ENCODE results near the gene SVIL.
"Not testable (repeated sequence)": the region's sequence is repeated elsewhere in the genome, so short reads cannot be mapped to it uniquely, and the experiment has no call there.

Gene SVIL

GRCh38 chr10:29574212-29575097 lies 60.3 kb downstream of the SVIL start:
- not testable (repeated sequence) for DNase-seq (ENCODE audit: low spot score)

GRCh38 chr10:29570248-29570647 lies 64.5 kb downstream of the SVIL start:
- DNase-seq (ENCODE audit: low spot score), result not testable (repeated sequence)

GRCh38 chr10:29569795-29570194 lies 65.0 kb downstream of the SVIL start:
- DNase-seq (ENCODE audit: low spot score), result no peak

GRCh38 chr10:29567003-29567402 lies 67.8 kb downstream of the SVIL start:
- no peak for DNase-seq (ENCODE audit: low spot score)

GRCh38 chr10:29566209-29566608 lies 68.6 kb downstream of the SVIL start:
- not testable (repeated sequence) for DNase-seq (ENCODE audit: low spot score)

GRCh38 chr10:29563420-29564035 lies 71.2 kb downstream of the SVIL start:
- DNase-seq (ENCODE audit: low spot score), result no peak

- not testable (repeated sequence) for DNase-seq (ENCODE audit: low spot score)
Measured at GRCh38 chr10:29563006-29563405, 71.8 kb downstream of the SVIL start.

- no peak for DNase-seq (ENCODE audit: low spot score)
Measured at GRCh38 chr10:29559996-29560395, 74.8 kb downstream of the SVIL start.

GRCh38 chr10:29557665-29558064 lies 77.1 kb downstream of the SVIL start:
- no peak for DNase-seq (ENCODE audit: low spot score)

- DNase-seq (ENCODE audit: low spot score), result no peak
Measured at GRCh38 chr10:29555746-29556481, 78.9 kb downstream of the SVIL start.

- no peak for DNase-seq (ENCODE audit: low spot score)
Measured at GRCh38 chr10:29555091-29555745, 79.6 kb downstream of the SVIL start.

GRCh38 chr10:29554660-29555059 lies 80.1 kb downstream of the SVIL start:
- no peak for DNase-seq (ENCODE audit: low spot score)

GRCh38 chr10:29553544-29554250 lies 81.1 kb downstream of the SVIL start:
- DNase-seq (ENCODE audit: low spot score), result no peak

GRCh38 chr10:29553116-29553515 lies 81.7 kb downstream of the SVIL start:
- not testable (repeated sequence) for DNase-seq (ENCODE audit: low spot score)

- not testable (repeated sequence) for DNase-seq (ENCODE audit: low spot score)
Measured at GRCh38 chr10:29549493-29549892, 85.3 kb downstream of the SVIL start.

- no peak for DNase-seq (ENCODE audit: low spot score)
Measured at GRCh38 chr10:29546773-29547313, 87.9 kb downstream of the SVIL start.

- DNase-seq (ENCODE audit: low spot score), result no peak
Measured at GRCh38 chr10:29545122-29545521, 89.6 kb downstream of the SVIL start.

GRCh38 chr10:29543715-29544114 lies 91.1 kb downstream of the SVIL start:
- no peak for DNase-seq (ENCODE audit: low spot score)

GRCh38 chr10:29542723-29543122 lies 92.0 kb downstream of the SVIL start:
- no peak for DNase-seq (ENCODE audit: low spot score)

- no peak for DNase-seq (ENCODE audit: low spot score)
Measured at GRCh38 chr10:29541422-29542210, 93.2 kb downstream of the SVIL start.

Data from RKO (cell line).